Fibroblast of skin of left quadriceps (primary cell): ENCODE data around the gene NEU2.
"Not testable (repeated sequence)": the region's sequence is repeated elsewhere in the genome, so short reads cannot be mapped to it uniquely, and the experiment has no call there.

Source experiments
- DNase-seq, 2 experiments: peaks; one replicate each; pipeline ENCODE4 v3.0.0-alpha.2; 2013; ENCODE audit warnings: low read depth in 2 of 2

Gene NEU2

DNA sequence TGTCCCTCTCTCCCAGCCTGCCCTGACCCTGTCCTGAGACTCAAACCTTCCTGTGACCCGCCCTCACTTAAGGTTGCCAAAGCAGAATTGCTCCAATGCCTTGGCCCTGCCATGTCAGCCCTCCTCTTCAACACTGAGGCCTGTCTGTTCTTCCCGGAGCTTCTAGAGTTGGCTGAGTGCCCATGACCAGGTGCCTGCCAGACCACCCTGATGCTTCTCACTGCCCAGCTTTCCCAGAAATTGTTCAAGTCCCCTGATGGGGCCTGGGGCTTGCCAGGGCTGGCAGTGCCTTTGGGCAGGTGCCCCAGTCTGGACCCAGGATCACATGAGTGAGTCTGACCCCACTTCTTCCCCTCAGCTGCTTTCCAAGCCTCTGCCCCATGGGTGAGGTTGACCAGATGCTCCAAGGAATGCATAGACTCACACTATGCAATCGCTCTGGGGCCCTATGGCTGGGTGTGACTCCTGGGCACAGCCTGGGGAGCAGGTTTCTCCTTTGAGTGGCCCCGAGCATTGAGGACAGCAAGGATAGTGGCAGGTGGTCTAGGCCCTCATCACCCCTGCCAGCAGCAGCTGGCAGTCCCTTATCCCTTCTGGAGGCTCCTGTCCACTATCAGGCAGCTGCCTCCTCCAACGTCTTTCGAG is 24.6 kb downstream of the NEU2 start:
- no peak for DNase-seq

DNA sequence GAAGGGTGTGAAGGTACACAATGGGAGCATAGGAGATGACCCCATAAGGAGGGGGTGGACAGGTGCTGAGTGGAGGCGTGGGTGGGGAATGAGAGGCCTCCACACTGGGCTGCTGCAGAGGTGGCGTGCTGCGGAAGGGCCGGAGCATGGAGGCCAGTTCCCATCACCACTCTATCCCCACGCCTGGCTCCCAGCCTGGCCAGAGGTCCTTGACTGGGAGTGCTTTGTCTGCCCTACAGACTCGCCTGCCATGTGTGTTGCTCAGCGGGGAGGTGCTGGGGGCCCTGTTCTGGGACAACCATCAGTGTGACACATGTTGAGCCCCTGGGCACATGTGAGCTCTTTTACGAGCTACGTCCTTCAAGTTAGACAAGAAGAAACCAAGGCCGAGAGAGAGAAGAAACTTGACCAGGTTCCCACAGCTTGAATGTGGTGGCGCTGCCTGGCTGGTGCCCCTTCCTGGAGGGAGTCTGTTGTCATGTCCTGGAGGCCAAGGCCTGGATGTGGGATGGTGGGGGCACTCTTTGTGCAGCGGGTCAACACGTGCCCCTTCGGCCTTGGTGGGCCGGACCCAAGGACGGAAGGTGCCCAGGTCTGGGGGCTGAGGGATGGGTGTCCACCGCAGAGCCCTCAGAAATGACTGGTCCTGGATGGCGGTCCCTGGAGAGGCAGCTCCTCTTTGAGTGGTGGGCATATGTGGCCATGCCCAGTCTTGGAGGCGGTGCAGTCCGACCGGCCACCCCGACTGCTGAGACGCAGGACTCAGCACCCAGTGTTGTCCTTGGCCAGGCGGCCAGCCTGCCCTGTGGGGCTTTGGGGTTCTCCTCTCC is 26.5 kb downstream of the NEU2 start:
- no peak for DNase-seq

- no peak for DNase-seq
Measured at GRCh38 chr2:233059547-233059796, 27.0 kb downstream of the NEU2 start.

- no peak for DNase-seq
Measured at GRCh38 chr2:233059797-233060500, 27.5 kb downstream of the NEU2 start, which contains the start of gene INPP5D. TSS of gene INPP5D (plus strand) at chr2:233060342. CDS start at chr2:233060479, 137 bp downstream.

- DNase-seq: no peak
Measured at GRCh38 chr2:233060501-233060979, 28.1 kb downstream of the NEU2 start.

DNA sequence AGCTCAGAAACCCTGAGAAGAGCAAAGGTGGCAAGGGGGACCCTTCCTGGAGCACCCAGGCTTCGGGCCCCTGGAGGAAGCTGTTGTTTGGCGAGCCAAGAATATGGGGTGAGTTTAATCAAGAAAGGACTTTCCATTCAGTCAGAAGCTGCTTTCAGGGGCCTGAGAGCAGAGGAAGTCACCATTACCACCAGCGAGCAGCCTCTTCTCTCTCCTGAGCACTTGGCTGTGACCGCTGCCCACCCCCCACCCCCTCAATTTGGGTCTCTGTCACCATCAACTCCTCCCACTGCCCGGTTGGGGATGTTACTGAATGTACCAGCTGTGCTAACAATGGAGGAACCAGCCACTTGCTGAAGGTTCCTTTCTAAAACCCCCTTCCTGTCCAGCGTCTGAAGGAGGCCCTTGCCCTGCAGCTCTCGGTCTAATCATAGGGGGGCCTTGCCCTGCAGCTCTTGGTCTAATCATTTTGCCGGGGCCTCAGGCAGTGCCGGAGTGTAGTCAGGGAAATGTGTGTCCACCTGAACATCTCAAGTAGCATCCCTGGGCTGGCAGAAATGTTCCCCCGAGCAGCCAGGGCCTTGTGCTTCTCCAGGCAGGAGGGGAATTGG is 28.6 kb downstream of the NEU2 start:
- no peak for DNase-seq

DNA sequence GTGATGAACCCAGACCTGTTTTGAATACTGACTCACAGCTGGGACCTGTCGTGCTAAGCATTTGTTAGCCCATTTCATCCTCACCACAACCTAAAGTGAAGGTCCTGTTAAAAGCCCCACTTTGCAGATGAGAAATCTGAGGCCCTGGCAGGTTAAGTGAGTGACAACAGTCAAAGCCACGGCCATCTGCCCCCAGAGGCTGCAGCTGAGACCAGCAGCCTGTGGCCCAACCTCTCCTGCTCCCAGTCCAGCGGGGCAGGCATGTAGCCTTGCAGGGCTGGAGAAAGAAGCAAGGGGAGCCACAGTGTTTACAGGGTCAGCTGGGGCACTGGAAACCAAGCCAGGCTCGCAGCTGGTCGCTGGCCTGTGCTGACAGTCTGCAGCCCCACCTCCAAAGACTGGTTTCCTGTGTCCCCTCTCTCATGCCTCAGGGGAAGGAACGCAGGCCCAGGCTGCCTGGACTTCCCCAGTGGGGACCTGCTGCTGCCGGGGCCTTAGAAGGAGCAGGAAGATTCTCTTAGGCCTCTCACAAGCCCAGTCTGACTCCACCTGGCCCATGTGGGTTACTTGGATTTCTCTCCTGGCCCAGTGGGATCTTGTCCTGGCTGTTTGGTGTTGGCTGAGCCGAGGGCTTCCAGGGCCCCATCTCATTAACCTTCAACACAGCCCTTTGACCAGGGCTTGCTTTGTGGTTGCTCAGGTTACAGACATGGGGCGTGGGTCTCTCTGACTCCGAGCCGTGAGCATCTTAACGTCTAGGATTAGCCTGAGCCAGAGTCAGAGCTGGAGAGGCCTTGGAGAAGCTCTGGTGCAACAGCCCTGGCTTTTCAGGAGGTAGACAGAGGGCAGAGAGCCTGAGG is 29.3 kb downstream of the NEU2 start:
- no peak for DNase-seq

GRCh38 chr2:233062451-233062850 is 30.0 kb downstream of the NEU2 start:
- DNase-seq: no peak

GRCh38 chr2:233062946-233063268 is 30.4 kb downstream of the NEU2 start:
- DNase-seq: no peak

DNA sequence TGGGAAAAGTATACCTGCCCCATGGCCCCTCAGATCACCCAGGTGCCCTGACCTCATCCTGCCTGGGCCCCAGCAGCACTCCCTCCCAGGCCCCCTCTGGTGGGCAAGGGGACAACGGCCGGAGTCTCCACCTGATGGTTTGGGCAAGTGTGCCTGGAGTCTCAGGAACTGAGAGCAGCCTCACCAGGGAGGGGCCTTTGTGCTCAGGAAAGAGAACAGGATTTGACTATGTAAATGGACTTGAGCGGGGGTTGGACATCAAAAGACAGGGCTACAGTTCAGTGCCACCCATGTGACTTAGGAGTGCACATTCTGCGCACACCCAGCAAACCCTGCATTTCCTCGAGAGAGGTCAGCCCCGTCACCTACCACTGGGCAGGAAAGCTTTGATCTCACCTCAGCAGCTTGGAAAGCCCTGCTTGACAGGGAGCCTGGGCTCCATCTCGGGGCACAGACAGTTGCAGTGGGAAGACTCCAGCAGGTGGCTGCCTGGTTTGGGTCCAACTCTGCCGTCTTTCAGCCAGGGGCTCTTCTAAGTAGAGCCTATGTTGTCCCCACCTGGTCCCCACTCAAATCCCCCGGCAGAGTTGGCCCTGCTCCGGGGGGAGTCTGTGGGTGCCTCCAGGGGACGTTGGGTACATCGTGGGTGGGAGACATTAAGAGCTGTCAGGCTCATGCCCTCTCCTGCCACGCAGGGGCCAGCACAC is 30.9 kb downstream of the NEU2 start:
- no peak for DNase-seq

DNA sequence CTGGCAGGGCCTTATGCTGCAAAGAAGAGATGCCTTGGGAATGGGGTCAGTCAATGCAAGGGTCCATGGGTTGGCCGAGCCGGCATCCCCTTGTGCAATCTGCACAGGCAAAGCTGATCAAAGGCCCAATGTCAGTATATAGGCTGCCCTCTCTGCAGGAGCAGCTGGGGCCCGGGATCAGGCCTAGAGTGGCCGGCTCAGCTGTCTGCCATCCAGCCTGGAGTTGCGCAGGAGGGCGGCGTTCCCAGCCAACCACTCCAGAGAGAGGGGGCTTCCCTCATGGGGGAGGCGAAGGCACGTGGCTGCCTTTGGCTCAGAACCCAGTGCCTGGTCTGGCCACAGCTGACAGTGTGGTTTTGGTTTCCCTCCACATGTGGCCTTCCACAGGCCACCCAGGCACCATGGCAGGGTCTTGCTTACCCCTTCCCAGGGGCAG is 31.5 kb downstream of the NEU2 start:
- no peak for DNase-seq

DNA sequence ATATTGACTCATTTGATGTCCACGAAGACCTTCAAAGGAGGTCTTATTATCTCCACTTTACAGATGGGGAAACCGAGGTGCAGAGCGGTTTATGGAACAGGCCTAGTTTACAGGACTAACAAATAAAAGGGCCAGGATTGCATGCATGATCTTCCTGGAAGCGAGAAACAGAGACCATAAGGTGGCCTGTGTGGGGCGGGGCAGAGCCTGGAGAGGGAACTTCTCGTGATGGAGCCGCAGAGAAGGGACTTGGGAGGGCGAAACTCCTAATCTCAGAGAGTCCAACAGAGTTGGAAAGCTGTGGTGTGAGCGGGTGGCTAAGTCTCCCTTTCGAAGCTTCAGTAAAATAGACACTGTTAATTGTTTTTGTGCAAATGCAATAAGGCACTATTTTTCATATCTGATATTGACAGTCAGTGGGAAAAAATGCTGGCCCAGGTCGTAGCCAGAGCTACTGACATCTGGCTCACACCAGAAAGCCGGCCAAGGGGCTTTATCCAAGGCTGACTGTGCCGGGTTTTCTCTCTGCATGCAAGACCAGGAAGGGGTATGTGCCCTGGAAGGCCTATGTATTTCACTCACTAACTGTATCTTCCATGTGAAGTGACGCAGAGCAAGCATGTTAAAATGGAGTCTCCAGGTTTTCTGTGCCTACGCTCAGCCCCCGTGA is 32.2 kb downstream of the NEU2 start:
- DNase-seq: no peak

- not testable (repeated sequence) for DNase-seq
Measured at GRCh38 chr2:233065200-233065589, 32.7 kb downstream of the NEU2 start.

DNA sequence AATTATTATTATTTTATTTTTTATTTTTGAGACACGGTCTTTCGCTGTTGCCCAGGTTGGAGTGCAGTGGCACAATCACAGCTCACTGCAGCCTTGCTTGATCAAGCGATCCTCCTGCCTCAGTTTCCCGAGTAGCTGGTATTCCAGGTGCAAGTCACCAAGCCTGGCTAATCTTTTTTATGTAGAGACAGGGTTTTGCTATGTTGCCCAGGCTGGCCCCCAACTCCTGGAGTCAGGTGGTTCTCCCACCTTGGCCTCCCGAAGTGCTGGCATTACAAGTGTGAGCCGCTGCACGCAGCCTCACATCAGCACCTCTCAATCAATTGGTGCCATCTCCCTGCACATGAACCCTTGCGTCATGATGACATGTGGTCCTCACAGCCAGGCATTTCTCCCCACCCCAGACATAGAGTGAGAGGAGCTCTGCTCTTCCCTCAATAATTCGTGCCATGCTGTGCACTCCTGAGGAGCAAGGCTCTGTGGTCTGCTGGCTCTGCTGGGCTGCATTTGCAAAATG is 33.5 kb downstream of the NEU2 start:
- DNase-seq: no peak

DNA sequence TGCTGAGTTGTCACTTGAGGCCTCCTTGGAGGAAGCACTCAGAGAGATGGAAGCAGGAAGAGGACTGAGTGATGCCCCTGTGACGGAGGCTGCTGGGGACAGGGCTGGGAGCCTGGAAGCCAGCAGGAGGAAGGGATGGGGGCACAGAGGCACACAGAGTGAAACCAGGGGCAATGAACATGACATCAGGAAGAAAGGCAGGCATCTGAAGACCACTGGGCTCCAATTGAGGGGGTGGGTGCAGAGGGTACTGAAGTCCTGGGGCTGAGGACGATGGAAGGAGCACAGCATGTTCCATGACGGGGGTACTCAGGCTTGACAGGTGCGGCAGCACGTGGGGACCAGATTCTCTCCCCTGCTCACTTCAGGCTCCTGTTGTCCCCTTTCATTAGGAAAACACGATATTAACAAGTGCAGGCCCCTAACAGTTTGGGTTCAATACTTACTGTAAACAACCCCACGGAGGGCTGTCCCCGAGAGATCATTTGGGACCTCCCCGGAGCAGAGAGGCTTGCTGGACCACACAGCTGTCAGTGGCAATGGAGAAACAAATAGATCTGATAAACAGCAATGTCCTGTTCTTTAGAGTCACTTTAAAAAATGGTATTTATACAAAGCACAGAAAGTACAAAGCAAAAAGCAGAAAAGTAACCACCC is 36.4 kb downstream of the NEU2 start:
- no peak for DNase-seq

- DNase-seq: no peak
Measured at GRCh38 chr2:233072838-233073237, 40.4 kb downstream of the NEU2 start.

GRCh38 chr2:233074106-233074505 is 41.6 kb downstream of the NEU2 start:
- no peak for DNase-seq

DNA sequence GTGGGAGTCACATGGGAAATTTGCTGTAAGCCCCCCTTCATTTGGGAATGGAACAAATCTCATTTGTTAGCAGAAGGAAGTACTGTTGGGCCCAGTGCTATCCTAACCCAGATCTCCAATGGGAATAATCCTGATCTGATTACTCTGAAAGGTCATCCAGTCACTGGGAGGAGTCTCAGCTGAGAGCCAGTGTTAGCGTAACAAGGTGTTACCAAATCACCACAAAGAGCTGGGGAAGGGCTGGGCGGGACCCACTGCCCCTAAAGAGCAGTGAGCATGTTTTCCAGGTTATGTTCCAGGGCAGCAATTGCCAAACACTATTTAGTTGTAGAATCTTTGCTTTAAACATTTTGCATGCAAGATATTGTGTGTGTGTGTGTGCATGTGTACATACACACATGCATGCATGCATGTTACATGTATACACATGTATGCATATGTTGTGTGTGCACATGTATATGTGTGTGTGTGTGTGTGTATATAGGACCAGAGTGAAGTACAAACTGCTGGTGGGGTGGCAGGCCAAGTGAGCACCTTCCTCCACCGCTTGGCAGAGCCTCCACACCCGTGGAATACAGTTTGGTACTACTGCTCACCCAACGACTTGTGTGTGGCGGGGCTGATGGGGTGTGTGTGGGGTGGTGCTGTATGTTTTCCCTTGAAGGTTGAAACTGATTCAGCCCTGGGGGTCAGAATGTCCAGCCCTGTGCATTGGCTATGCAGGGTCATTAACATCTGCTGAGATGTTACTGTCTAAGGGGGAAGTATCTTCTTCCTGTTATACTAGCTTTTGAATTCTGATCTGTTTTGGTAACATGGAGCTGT is 42.9 kb downstream of the NEU2 start:
- DNase-seq: no peak

GRCh38 chr2:233075966-233076339 is 43.5 kb downstream of the NEU2 start:
- no peak for DNase-seq
